B cell (primary cell): ENCODE measurements around the gene P2RX3. TPM values are rescaled to one million over a fixed set of nuclear protein-coding genes. Genes with fewer than 3 reads are reported as not detected.

Experiments used
- ATAC-seq: fragments of 200-7000 bp; cut with Tn5 transposase; one replicate; pipeline ENCODE4 v1.10.0; 2021; ENCODE audit warnings: low read depth, mild to moderate bottlenecking, moderate number of reproducible peaks, moderate library complexity
- CTCF ChIA-PET: fragments of 350-600 bp; sonication (Branson Sonifier 250); formaldehyde crosslinking; loops from one replicate; lab custom pipeline; 2021; ENCODE audit warnings: antibody characterized with exemption, inconsistent platforms; lab: Charles Lee
- POLR2A ChIA-PET: fragments of 350-600 bp; sonication (Branson Sonifier 250); formaldehyde crosslinking; loops from one replicate; lab custom pipeline; 2021; ENCODE audit warnings: antibody characterized with exemption; lab: Charles Lee
- DNase-seq: peaks from one replicate; pipeline ENCODE4 v3.0.0; 2013
- H2AFZ ChIP-seq: 2 replicates; pipeline ENCODE4 v1.6.1; 2012; ENCODE audit warnings: mild to moderate bottlenecking, low read depth, low read length; ENCODE audit not compliant: insufficient read depth, poor library complexity, severe bottlenecking
- H3K27ac ChIP-seq, 2 donors: 1 replicate in 1 of 2; 2 replicates in 1 of 2; pipeline ENCODE4 v1.5.1; 2012 to 2013; ENCODE audit warnings: low read length in 2 of 2, mild to moderate bottlenecking in 2 of 2, moderate library complexity in 1 of 2
- H3K27me3 ChIP-seq, 4 experiments: fragments of 200-600 bp in 1 of 4; sonication (generic) in 1 of 4; replicated peaks in 1 of 4; 1 replicate in 2 of 4; 2 replicates in 2 of 4; pipeline versions ENCODE4 v1.6.1 to v1.7.0; 2013 to 2016; ENCODE audit warnings: low read length in 3 of 4, mild to moderate bottlenecking in 2 of 4, mixed read lengths in 1 of 4, moderate library complexity in 1 of 4; ENCODE audit not compliant: insufficient read depth in 4 of 4, control insufficient read depth in 3 of 4; ENCODE audit errors: control extremely low read depth in 1 of 4
- H3K36me3 ChIP-seq, 2 experiments: replicated peaks in 1 of 2; 1 replicate in 1 of 2; 2 replicates in 1 of 2; pipeline versions ENCODE4 v1.6.1 to v1.7.1; 2013; ENCODE audit warnings: low read length in 1 of 2; ENCODE audit not compliant: insufficient read depth in 2 of 2, control insufficient read depth in 1 of 2; ENCODE audit errors: control extremely low read depth in 1 of 2, extremely low read depth in 1 of 2
- H3K4me1 ChIP-seq, 2 donors: fragments of 200-600 bp in 1 of 2; sonication (generic) in 1 of 2; 1 replicate in 1 of 2; 2 replicates in 1 of 2; pipeline versions ENCODE4 v1.5.1 to v1.6.1; 2013 to 2017; ENCODE audit warnings: low read length in 2 of 2; ENCODE audit not compliant: control insufficient read depth in 2 of 2, insufficient read depth in 2 of 2
- H3K4me2 ChIP-seq: replicated peaks from 2 replicates; pipeline ENCODE3; 2012; ENCODE audit warnings: mild to moderate bottlenecking, low read depth, low read length; ENCODE audit not compliant: poor library complexity, severe bottlenecking
- H3K4me3 ChIP-seq, 5 experiments: fragments of 200-600 bp in 1 of 5; sonication (generic) in 1 of 5; 1 replicate in 3 of 5; 2 replicates in 2 of 5; pipeline versions ENCODE4 v1.5.1 to v1.7.0; 2011 to 2016; ENCODE audit warnings: low read length in 4 of 5, mild to moderate bottlenecking in 4 of 5, low read depth in 2 of 5, control low read depth in 1 of 5, moderate library complexity in 1 of 5; ENCODE audit not compliant: insufficient read depth in 1 of 5; ENCODE audit errors: control extremely low read depth in 1 of 5, extremely low read depth in 1 of 5
- H3K79me2 ChIP-seq: fragments of 200-600 bp; sonication (generic); one replicate; pipeline ENCODE4 v1.6.0; 2016; ENCODE audit warnings: low read length; ENCODE audit not compliant: control insufficient read depth, insufficient read depth
- H3K9ac ChIP-seq: fragments of 200-600 bp; sonication (generic); 2 replicates; pipeline ENCODE4 v1.6.1; 2017; ENCODE audit warnings: mild to moderate bottlenecking, low read length, moderate library complexity
- H3K9me3 ChIP-seq, 3 donors: one replicate each; pipeline versions ENCODE4 v1.6.1 to v1.7.1; 2013; ENCODE audit warnings: low read length in 2 of 3; ENCODE audit not compliant: control insufficient read depth in 2 of 3, insufficient read depth in 1 of 3; ENCODE audit errors: control extremely low read depth in 1 of 3
- H4K20me1 ChIP-seq: 2 replicates; pipeline ENCODE4 v1.6.0; 2012; ENCODE audit warnings: mild to moderate bottlenecking, low read length; ENCODE audit not compliant: insufficient read depth, control insufficient read depth, poor library complexity, severe bottlenecking
- H3K27ac Mint-ChIP-seq: one replicate; pipeline ENCODE4 v1.8.0; 2021; ENCODE audit warnings: mixed read lengths
- H3K27me3 Mint-ChIP-seq: one replicate; pipeline ENCODE4 v1.8.0; 2021; ENCODE audit warnings: mixed read lengths
- H3K4me1 Mint-ChIP-seq: one replicate; pipeline ENCODE4 v1.8.0; 2021; ENCODE audit warnings: mixed read lengths
- H3K4me3 Mint-ChIP-seq: one replicate; pipeline ENCODE4 v1.8.0; 2021; ENCODE audit warnings: mixed read lengths
- H3K9me3 Mint-ChIP-seq: one replicate; pipeline ENCODE4 v1.8.0; 2022; ENCODE audit warnings: mixed read lengths; ENCODE audit not compliant: insufficient read depth
- EZH2 ChIP-seq: IDR thresholded peaks from 2 replicates; pipeline ENCODE4 v1.6.1; 2012; ENCODE audit warnings: borderline replicate concordance, low read depth, mild to moderate bottlenecking, moderate library complexity, low read length; ENCODE audit not compliant: insufficient read depth, poor library complexity, severe bottlenecking
- WGBS: methylation state at CpG from one replicate; pipeline ENCODE4 v1.1.5; 2013; ENCODE audit warnings: missing lambda C conversion rate; ENCODE audit not compliant: insufficient coverage; 5-methylcytosine and 5-hydroxymethylcytosine counted together
- intact Hi-C: fragments of 100-400 bp; cut with micrococcal nuclease; formaldehyde crosslinking; loops from one replicate; pipeline ENCODE4 v1.10.0; 2022
- polyA plus RNA-seq: library from polyadenylated mRNA; depleted of rRNA; stranded (reverse); fragments of >200 nt; gene quantifications from 2 replicates; pipeline ENCODE4 v1.2.3, GENCODE V29; 2012
- total RNA-seq, 2 donors: library from RNA; stranded (reverse); fragments of 120-200 nt in 1 of 2; gene quantifications; 1 replicate in 1 of 2; 2 replicates in 1 of 2; pipeline versions ENCODE4 v1.2.3 to v1.2.4, GENCODE V29; 2013 to 2022
- TF ChIP-seq, protein P1 (sequence below): fragments of 200-600 bp; IDR thresholded peaks from one replicate; pipeline ENCODE4 v1.8.0; 2022; ENCODE audit warnings: antibody characterized with exemption, mild to moderate bottlenecking

P2RX3 gene
- total and polyA plus RNA-seq, 2 donors (not counting 1 experiment from before 2014, with no cell fraction given): not detected

DNA sequence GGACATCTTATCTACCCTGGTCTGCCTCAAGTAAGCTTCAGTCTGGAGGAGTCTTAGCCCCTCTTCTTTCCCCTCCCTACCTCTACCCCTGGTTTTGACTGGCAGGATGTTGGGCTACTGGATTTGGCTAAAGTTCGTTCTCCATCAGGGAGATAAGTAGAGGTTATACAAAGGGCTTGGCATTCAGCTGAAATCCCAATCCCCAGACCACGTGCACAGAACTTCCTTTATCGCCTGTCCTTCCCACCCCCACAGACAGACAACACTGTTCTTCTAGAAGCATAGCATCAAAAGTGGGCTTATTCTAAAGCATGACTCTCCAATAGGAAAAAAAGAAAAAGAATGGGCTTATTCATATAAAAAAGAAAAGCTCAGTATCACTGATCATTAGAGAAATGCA is 35.0 kb downstream of the P2RX3 start:
- no peak for ATAC-seq
- H3K4me3 Mint-ChIP-seq: no peak overlapping the region

DNA sequence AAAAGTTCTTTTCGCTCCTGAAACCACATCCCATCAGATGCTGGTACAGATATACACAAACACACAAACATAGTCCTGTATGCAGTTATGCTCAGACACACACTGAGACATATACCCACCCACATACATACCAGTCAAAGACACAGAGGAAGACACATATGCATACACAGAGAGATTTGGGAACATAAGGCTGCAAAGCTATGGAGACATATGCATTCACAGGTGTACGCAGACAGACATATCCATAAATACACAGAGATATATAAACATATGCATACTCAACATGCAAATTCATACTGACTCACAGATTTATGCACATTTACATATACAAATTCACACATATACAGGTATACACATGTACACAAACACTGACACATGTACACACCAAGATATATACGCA is 36.8 kb downstream of the P2RX3 start:
- H3K27me3 ChIP-seq: peaks cover 0 to 5% (median 0%) of the 10 kb centered on the region in 4 experiments
- H3K79me2 ChIP-seq: no peaks in the 10 kb centered on the region
- no peaks in the 10 kb centered on the region for H3K9me3 Mint-ChIP-seq
- H3K9me3 ChIP-seq: no peaks in the 10 kb centered on the region
- peaks cover 24% of the 10 kb centered on the region for H3K27me3 Mint-ChIP-seq
- H3K27ac ChIP-seq: no peak overlapping the region
- ChIA-PET POLR2A (no interaction called here), CTCF (no interaction called here)
- H3K4me1 ChIP-seq: no peaks in the 10 kb centered on the region
- no peak overlapping the region for H2AFZ ChIP-seq
- no peak overlapping the region for H3K9ac ChIP-seq
- no peaks in the 10 kb centered on the region for H3K36me3 ChIP-seq
- TF ChIP-seq, protein P1, sequence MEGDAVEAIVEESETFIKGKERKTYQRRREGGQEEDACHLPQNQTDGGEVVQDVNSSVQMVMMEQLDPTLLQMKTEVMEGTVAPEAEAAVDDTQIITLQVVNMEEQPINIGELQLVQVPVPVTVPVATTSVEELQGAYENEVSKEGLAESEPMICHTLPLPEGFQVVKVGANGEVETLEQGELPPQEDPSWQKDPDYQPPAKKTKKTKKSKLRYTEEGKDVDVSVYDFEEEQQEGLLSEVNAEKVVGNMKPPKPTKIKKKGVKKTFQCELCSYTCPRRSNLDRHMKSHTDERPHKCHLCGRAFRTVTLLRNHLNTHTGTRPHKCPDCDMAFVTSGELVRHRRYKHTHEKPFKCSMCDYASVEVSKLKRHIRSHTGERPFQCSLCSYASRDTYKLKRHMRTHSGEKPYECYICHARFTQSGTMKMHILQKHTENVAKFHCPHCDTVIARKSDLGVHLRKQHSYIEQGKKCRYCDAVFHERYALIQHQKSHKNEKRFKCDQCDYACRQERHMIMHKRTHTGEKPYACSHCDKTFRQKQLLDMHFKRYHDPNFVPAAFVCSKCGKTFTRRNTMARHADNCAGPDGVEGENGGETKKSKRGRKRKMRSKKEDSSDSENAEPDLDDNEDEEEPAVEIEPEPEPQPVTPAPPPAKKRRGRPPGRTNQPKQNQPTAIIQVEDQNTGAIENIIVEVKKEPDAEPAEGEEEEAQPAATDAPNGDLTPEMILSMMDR: no peak
- no peak for TF ChIP-seq EZH2
- H3K27ac Mint-ChIP-seq: no peak overlapping the region
- H4K20me1 ChIP-seq: no peaks in the 10 kb centered on the region
- H3K4me1 Mint-ChIP-seq: no peaks in the 10 kb centered on the region
- no peak overlapping the region for H3K4me3 Mint-ChIP-seq
- DNase-seq (no peak), ATAC-seq (no peak)
- intact Hi-C loops: no loop called here
- 98% methylated on average over 3 of the region's 3 CpGs for WGBS
- no peak overlapping the region for H3K4me2 ChIP-seq
- no peak overlapping the region for H3K4me3 ChIP-seq

More for the DNA sequence above, 35.0 kb downstream of the P2RX3 start:
- CTCF ChIA-PET: interaction anchor here (0.9 to 1.6 kb wide), 2 partner anchors 20 to 27 kb away, joined by 3 to 4 read pairs; no protein-coding TSS in a partner anchor
- no peaks in the 10 kb centered on the region for H3K9me3 Mint-ChIP-seq
- no peaks in the 10 kb centered on the region for H3K79me2 ChIP-seq
- no peaks in the 10 kb centered on the region for H3K27me3 ChIP-seq
- H4K20me1 ChIP-seq: no peaks in the 10 kb centered on the region
- no peaks in the 10 kb centered on the region for H3K4me1 Mint-ChIP-seq
- 60% methylated on average over 2 of the region's 3 CpGs for WGBS
- H3K36me3 ChIP-seq: no peaks in the 10 kb centered on the region
- no peak overlapping the region for H3K27ac Mint-ChIP-seq
- TF ChIP-seq, protein P1: no peak
- TF ChIP-seq EZH2: no peak
- no peak overlapping the region for H3K9ac ChIP-seq
- H2AFZ ChIP-seq: no peak overlapping the region
- H3K27me3 Mint-ChIP-seq: peaks cover 13% of the 10 kb centered on the region
- H3K4me3 ChIP-seq: no peak overlapping the region
- H3K4me1 ChIP-seq: no peaks in the 10 kb centered on the region
- POLR2A ChIA-PET: no interaction called here
- H3K9me3 ChIP-seq: no peaks in the 10 kb centered on the region
- DNase-seq: no peak
- no peak overlapping the region for H3K27ac ChIP-seq
- no peak overlapping the region for H3K4me2 ChIP-seq
- intact Hi-C loops: no loop called here
